HEK293 (cell line): ENCODE data around the gene ANKRD6.

Experiments used
- CTCF ChIA-PET: fragments of 350-600 bp; formaldehyde crosslinking; extraction: SDS; loops from one replicate; lab custom pipeline; 2021; ENCODE audit warnings: antibody characterized with exemption; lab: Yijun Ruan, JAX
- POLR2A ChIA-PET: fragments of 300-600 bp; formaldehyde crosslinking; extraction: SDS; loops from one replicate; lab custom pipeline; 2020; ENCODE audit warnings: antibody characterized with exemption, inconsistent platforms; lab: Yijun Ruan, JAX
- H3K27ac ChIP-seq: fragments of 200-500 bp; sonication (Bioruptor generic); 2 replicates; pipeline ENCODE4 v1.5.1; 2014; ENCODE audit warnings: low read depth, low read length, control low read depth, inconsistent platforms; ENCODE audit errors: extremely low read depth
- H3K36me3 ChIP-seq, 2 experiments: fragments of 200-500 bp in 1 of 2; sonication (Bioruptor generic) in 1 of 2; 1 replicate in 1 of 2; 2 replicates in 1 of 2; pipeline ENCODE4 v1.5.1; 2014 to 2017; ENCODE audit warnings: inconsistent platforms in 2 of 2, low read length in 2 of 2; ENCODE audit not compliant: control insufficient read depth in 2 of 2, insufficient read depth in 1 of 2
- H3K4me1 ChIP-seq: fragments of 200-500 bp; sonication (Bioruptor generic); 2 replicates; pipeline ENCODE4 v1.5.1; 2014; ENCODE audit warnings: mild to moderate bottlenecking, low read length, inconsistent platforms; ENCODE audit not compliant: control insufficient read depth, insufficient read depth
- H3K4me3 ChIP-seq: 2 replicates; pipeline ENCODE4 v1.5.1; 2011; ENCODE audit warnings: low read depth, mild to moderate bottlenecking, control low read depth, low read length, moderate library complexity
- H3K9me3 ChIP-seq: fragments of 200-500 bp; sonication (Bioruptor generic); 2 replicates; pipeline ENCODE4 v1.5.1; 2014; ENCODE audit warnings: low read depth, low read length, inconsistent platforms; ENCODE audit not compliant: control insufficient read depth, insufficient read depth
- SP7 ChIP-seq: fragments of 450-650 bp; formaldehyde crosslinking; IDR thresholded peaks from 2 replicates; pipeline ENCODE4 v1.5.1; 2016; ENCODE audit warnings: missing biosample characterization, missing genetic modification characterization
- YY2 ChIP-seq: fragments of 450-650 bp; formaldehyde crosslinking; IDR thresholded peaks from 2 replicates; pipeline ENCODE4 v1.5.1; 2016; ENCODE audit warnings: missing biosample characterization, missing genetic modification characterization
- ZBTB17 ChIP-seq: fragments of 450-650 bp; formaldehyde crosslinking; IDR thresholded peaks from 2 replicates; pipeline ENCODE4 v1.5.1; 2016; ENCODE audit warnings: missing biosample characterization, missing genetic modification characterization
- ZNF23 ChIP-seq: fragments of 450-650 bp; formaldehyde crosslinking; IDR thresholded peaks from 2 replicates; pipeline ENCODE4 v1.5.1; 2016; ENCODE audit warnings: missing biosample characterization, missing genetic modification characterization, borderline replicate concordance
- ZNF311 ChIP-seq: fragments of 450-650 bp; formaldehyde crosslinking; IDR thresholded peaks from 2 replicates; pipeline ENCODE4 v1.5.1; 2017; ENCODE audit warnings: missing biosample characterization, missing genetic modification characterization, borderline replicate concordance
- ZNF354C ChIP-seq: fragments of 450-650 bp; formaldehyde crosslinking; IDR thresholded peaks from 2 replicates; pipeline ENCODE4 v1.5.1; 2016; ENCODE audit warnings: missing biosample characterization, missing genetic modification characterization, low read depth, borderline replicate concordance
- ZNF555 ChIP-seq: fragments of 450-650 bp; formaldehyde crosslinking; conservative IDR thresholded peaks from 2 replicates; pipeline ENCODE4 v1.5.1; 2017; ENCODE audit warnings: missing biosample characterization, mild to moderate bottlenecking, missing genetic modification characterization, inconsistent platforms
- ZNF776 ChIP-seq: fragments of 450-650 bp; formaldehyde crosslinking; IDR thresholded peaks from 2 replicates; pipeline ENCODE4 v1.5.0; 2017; ENCODE audit warnings: missing biosample characterization, missing genetic modification characterization, borderline replicate concordance
- TF ChIP-seq, protein P1 (sequence below): fragments of 450-650 bp; formaldehyde crosslinking; IDR thresholded peaks from 2 replicates; pipeline ENCODE4 v1.5.1; 2017; ENCODE audit warnings: missing biosample characterization, missing genetic modification characterization
- TF ChIP-seq, protein P2 (sequence below): fragments of 450-650 bp; formaldehyde crosslinking; conservative IDR thresholded peaks from 2 replicates; pipeline ENCODE4 v1.5.1; 2016; ENCODE audit warnings: low read depth, missing biosample characterization, missing genetic modification characterization
- TF ChIP-seq, protein P3 (sequence below): fragments of 450-650 bp; formaldehyde crosslinking; IDR thresholded peaks from 2 replicates; pipeline ENCODE4 v1.5.1; 2016; ENCODE audit warnings: missing biosample characterization, missing genetic modification characterization

The ANKRD6 gene

DNA sequence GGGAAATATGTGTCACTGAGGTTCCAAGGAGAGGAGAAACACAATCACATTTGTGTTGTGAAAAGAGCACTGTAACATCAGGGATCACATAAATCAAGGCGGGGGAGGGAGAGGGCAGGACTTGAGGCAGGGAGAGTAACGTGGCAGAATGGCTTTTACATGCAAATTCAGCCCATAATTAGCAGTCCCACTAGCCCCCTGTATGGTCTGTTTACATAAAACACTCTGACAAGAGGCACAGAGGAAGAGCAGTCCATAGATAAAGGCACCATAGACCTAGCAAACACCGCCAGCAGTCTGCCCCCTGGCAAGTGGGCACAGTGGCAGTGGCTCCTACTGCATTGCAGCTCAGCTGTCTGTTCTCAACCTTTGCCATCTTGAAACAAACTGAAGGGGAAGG, 122.9 kb downstream of the ANKRD6 start:
- H3K27ac ChIP-seq: no peak overlapping the region
- ChIA-PET CTCF (interaction anchor here (0.5 to 0.8 kb wide), 3 partner anchors 10 to 88 kb away, joined by 3 read pairs; no protein-coding TSS in a partner anchor), POLR2A (no interaction called here)
- TF ChIP-seq ZNF555 (tag by site-specific recombination): no peak
- no peak for TF ChIP-seq ZNF776 (tag by site-specific recombination)
- no peak for TF ChIP-seq SP7 (tag by site-specific recombination)
- TF ChIP-seq, protein P1, sequence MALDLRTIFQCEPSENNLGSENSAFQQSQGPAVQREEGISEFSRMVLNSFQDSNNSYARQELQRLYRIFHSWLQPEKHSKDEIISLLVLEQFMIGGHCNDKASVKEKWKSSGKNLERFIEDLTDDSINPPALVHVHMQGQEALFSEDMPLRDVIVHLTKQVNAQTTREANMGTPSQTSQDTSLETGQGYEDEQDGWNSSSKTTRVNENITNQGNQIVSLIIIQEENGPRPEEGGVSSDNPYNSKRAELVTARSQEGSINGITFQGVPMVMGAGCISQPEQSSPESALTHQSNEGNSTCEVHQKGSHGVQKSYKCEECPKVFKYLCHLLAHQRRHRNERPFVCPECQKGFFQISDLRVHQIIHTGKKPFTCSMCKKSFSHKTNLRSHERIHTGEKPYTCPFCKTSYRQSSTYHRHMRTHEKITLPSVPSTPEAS (tag by site-specific recombination): no peak
- TF ChIP-seq ZNF23 (tag by site-specific recombination): no peak
- TF ChIP-seq ZBTB17 (tag by site-specific recombination): no peak
- TF ChIP-seq ZNF354C: no peak
- no peak for TF ChIP-seq YY2 (tag by site-specific recombination)
- no peak overlapping the region for H3K4me3 ChIP-seq
- H3K4me1 ChIP-seq: peaks cover 4% of the 10 kb centered on the region
- no peaks in the 10 kb centered on the region for H3K9me3 ChIP-seq
- no peaks in the 10 kb centered on the region for H3K36me3 ChIP-seq

DNA sequence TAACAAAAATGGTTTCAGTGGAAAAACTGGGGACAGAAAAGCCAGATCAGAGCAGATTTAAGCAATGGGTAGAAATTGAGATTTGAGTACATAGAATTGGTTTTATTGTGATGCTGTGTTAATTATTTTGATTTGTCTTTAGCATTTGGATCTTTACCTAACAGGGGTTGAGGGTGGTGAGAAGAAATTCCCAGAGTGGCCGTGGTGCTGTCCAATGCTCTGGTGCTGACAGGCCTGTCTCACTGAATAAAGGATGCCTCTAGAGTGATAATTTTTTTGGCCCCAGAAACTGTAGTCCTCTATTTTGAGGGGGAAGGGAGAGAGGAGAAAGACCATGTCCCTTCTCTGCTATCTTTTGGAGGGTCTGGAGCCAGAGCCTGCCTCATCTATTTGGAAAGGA, 126.5 kb downstream of the ANKRD6 start:
- ChIA-PET CTCF (interaction anchor here (1.3 kb wide), 1 partner anchor 50 kb away, joined by 3 read pairs; no protein-coding TSS in a partner anchor), POLR2A (no interaction called here)
- peaks cover 5% of the 10 kb centered on the region for H3K4me1 ChIP-seq
- no peak for TF ChIP-seq ZNF311 (tag by site-specific recombination)
- TF ChIP-seq, protein P2, sequence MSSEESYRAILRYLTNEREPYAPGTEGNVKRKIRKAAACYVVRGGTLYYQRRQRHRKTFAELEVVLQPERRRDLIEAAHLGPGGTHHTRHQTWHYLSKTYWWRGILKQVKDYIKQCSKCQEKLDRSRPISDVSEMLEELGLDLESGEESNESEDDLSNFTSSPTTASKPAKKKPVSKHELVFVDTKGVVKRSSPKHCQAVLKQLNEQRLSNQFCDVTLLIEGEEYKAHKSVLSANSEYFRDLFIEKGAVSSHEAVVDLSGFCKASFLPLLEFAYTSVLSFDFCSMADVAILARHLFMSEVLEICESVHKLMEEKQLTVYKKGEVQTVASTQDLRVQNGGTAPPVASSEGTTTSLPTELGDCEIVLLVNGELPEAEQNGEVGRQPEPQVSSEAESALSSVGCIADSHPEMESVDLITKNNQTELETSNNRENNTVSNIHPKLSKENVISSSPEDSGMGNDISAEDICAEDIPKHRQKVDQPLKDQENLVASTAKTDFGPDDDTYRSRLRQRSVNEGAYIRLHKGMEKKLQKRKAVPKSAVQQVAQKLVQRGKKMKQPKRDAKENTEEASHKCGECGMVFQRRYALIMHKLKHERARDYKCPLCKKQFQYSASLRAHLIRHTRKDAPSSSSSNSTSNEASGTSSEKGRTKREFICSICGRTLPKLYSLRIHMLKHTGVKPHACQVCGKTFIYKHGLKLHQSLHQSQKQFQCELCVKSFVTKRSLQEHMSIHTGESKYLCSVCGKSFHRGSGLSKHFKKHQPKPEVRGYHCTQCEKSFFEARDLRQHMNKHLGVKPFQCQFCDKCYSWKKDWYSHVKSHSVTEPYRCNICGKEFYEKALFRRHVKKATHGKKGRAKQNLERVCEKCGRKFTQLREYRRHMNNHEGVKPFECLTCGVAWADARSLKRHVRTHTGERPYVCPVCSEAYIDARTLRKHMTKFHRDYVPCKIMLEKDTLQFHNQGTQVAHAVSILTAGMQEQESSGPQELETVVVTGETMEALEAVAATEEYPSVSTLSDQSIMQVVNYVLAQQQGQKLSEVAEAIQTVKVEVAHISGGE (tag by site-specific recombination): no peak
- TF ChIP-seq, protein P3, sequence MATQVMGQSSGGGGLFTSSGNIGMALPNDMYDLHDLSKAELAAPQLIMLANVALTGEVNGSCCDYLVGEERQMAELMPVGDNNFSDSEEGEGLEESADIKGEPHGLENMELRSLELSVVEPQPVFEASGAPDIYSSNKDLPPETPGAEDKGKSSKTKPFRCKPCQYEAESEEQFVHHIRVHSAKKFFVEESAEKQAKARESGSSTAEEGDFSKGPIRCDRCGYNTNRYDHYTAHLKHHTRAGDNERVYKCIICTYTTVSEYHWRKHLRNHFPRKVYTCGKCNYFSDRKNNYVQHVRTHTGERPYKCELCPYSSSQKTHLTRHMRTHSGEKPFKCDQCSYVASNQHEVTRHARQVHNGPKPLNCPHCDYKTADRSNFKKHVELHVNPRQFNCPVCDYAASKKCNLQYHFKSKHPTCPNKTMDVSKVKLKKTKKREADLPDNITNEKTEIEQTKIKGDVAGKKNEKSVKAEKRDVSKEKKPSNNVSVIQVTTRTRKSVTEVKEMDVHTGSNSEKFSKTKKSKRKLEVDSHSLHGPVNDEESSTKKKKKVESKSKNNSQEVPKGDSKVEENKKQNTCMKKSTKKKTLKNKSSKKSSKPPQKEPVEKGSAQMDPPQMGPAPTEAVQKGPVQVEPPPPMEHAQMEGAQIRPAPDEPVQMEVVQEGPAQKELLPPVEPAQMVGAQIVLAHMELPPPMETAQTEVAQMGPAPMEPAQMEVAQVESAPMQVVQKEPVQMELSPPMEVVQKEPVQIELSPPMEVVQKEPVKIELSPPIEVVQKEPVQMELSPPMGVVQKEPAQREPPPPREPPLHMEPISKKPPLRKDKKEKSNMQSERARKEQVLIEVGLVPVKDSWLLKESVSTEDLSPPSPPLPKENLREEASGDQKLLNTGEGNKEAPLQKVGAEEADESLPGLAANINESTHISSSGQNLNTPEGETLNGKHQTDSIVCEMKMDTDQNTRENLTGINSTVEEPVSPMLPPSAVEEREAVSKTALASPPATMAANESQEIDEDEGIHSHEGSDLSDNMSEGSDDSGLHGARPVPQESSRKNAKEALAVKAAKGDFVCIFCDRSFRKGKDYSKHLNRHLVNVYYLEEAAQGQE (tag by site-specific recombination): peak; percentile 96
- H3K4me3 ChIP-seq: no peak overlapping the region
- no peak overlapping the region for H3K27ac ChIP-seq
- no peaks in the 10 kb centered on the region for H3K9me3 ChIP-seq
- H3K36me3 ChIP-seq: no peaks in the 10 kb centered on the region
